ENCODE results near the gene ALK.

GRCh38 chr2:29629495-29629894, 291.9 kb downstream of the ALK start:
- TF ChIP-seq CTCF (IDR thresholded peaks at IDR 0.05) = no peak
- TF ChIP-seq RCOR1 (IDR thresholded peaks at IDR 0.05; ENCODE audit: low read length) = no peak
- no peak for TF ChIP-seq REST (IDR thresholded peaks at IDR 0.05; ENCODE audit: low read depth, low read length)
- no peak for TF ChIP-seq MAX (IDR thresholded peaks at IDR 0.05; ENCODE audit: low read depth)
- TF ChIP-seq GABPA (IDR thresholded peaks at IDR 0.05; ENCODE audit: low read depth) = no peak
- TF ChIP-seq CHD2 (IDR thresholded peaks at IDR 0.05; ENCODE audit: low read length, partially characterized antibody) = no peak
- TF ChIP-seq RAD21 (IDR thresholded peaks at IDR 0.05; ENCODE audit: low read length) = no peak
- TF ChIP-seq GATA2 (CRISPR knock-in tag; IDR thresholded peaks at IDR 0.05) = no peak
- TF ChIP-seq PBX3 (IDR thresholded peaks at IDR 0.05) = no peak
- no peak for TF ChIP-seq RFX5 (IDR thresholded peaks at IDR 0.05; ENCODE audit: low read length)
- no peak for TF ChIP-seq POLR2AphosphoS5 (IDR thresholded peaks at IDR 0.05; ENCODE audit: low read depth, low read length)
